Stimulated activated CD8-positive, alpha-beta memory T cell treated with anti-CD3 and anti-CD28 coated beads, Interleukin-4, amount 100 ng/mL, for 48 hours (primary cell): ENCODE measurements around the gene GXYLT2.
"Not testable (repeated sequence)": the region's sequence is repeated elsewhere in the genome, so short reads cannot be mapped to it uniquely, and the experiment has no call there.

Source experiments
- DNase-seq: peaks from one replicate; pipeline ENCODE4 v3.0.0-alpha.2; 2020

Gene GXYLT2

DNA sequence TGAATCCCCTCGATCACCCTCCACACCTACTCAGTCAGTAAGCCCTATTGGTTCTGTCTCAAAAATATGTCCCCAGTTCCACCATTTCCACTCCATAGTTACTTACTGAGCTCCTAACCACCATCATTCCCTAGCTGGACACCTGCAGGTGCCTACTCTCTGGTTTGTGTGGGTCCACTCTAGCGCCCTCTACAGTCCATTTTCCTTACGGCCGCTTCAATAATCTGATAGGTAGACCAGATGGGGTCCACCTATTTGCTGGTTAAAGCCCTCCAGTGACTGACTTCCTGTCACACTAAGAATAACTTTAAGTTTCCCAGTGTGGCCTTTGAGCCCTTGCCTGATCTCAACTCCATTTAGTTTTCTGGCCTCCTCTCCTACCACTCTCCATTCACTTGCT, 5.0 kb downstream of the GXYLT2 start:
- no peak for DNase-seq

DNA sequence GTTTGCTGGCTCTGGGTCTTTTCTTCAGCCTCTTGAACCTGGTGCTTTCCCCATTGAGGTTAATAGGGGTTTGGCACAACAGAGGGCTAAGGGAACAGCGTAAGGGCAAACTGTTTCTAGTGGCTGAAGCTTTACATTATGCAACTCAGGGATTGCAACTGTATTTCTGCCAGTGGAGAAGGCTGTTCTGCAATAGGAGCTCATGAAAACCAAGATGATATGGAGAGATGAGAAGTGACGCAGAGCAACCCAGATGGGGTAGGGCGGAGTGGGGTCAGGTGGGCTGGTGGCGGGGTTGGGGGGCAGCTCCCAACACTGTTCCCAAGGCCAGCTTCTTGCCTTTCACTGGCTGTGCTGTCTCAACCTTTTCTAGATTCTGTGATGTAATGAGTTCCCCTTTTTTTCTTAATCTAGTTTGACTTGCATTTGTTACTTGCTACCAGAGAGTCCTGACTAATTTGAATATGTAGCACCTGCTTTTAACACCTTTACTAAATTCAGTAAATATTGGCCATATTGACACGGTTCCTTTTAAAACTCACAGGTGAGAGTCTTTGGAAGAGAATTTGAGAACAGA, 7.2 kb downstream of the GXYLT2 start:
- no peak for DNase-seq

DNA sequence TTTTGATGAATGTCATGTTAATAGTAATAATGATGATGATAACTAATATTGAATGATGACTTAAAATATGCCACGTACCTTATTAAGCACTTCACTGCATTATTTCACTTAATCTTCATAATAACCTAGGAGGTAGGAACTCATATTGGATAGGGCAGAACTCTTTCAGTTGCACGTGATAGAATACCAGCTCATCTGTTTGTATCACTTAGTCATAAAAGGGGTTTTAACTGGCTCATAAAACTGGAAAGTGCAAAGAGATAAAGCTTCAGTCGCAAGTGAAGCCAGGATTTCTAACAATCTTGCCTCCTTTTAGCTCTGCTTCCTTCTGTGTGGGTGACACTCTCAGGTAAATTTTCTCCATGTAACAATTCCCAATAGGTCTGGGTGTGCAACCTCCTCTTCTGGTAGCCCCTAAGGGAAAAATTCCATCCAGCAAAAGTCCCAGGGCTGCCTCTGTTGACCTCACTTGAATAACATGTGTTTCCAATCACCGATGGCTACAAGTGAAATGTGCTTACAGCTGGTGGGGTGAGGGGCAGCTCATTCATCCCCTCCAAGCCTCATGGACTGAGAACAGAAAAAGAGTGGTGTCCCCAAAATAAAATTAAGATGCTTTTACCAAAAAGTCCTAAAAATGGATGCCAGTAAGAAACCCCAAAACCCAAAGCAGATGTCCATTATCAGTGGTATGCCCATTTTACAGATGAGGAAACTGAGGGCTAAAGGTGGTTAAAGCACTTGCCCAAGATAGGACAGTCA, 9.3 kb downstream of the GXYLT2 start:
- no peak for DNase-seq

DNA sequence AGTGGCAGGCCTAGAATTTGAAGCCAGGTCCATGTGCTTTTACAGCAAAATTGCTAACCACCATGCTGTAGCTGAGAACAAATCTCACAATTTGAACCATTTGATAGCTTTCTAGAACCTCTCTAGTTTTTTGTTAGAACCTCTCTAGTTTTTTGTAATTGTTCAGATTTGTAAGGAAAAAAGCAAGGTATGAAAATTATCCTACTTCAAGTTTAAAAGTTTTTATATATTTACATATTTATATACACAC, 9.8 kb downstream of the GXYLT2 start:
- DNase-seq, result no peak

DNA sequence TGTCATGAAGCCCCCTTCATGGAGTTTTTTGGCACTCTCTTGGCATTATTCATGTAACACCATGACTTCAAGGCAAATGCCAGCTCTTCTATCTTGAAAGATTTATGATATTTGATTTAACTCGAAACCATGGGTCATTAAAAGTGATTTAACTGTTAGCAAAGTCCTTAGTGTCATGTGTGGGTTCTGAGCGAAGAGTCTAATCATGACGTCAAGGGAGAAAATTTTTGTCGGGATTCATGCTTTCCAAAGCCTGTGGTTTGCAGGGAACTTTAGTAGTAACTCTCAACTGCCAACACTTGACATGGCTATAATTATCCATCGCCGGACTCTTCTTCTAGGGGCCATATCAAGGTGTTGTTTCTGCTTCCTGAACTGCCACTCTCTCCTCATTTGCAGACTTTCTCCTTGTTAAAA, 11.5 kb downstream of the GXYLT2 start:
- no peak for DNase-seq

DNA sequence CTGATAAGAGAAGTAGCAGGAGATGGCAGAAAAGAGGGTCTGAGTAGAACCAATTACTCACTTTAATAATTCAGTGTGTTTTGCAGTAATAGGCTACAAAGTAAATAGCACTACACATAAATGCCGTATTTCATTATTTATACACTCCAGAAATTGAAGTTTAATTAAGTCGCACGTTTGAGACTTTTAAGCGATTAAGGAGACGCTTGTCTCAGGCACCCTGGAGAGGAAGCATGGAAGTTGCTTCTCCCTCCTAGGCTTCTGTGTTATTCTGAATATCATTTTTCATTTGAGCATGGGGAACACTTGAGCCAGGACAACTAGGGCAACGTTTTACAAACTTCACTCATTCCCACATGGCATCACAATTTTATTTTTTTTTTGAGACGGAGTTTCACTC, 12.2 kb downstream of the GXYLT2 start:
- no peak for DNase-seq

DNA sequence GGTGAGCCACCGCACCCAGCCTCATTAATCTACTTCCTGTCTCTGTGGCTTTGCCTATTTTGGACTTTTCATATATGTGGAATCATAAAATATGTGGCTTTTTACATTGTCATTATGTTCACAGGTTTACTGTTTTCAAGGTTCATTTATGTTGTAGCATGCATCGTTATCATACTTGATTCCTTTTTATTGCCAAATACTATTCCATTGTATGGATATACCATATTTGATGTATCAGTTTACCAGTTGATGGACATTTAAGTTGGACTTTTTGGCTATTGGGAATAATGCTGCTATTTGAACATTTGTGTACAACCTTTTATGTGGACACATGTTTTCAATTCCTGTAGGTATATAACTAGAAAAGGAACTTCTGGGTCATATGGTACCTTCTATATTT, 14.0 kb downstream of the GXYLT2 start:
- DNase-seq, result no peak

DNA sequence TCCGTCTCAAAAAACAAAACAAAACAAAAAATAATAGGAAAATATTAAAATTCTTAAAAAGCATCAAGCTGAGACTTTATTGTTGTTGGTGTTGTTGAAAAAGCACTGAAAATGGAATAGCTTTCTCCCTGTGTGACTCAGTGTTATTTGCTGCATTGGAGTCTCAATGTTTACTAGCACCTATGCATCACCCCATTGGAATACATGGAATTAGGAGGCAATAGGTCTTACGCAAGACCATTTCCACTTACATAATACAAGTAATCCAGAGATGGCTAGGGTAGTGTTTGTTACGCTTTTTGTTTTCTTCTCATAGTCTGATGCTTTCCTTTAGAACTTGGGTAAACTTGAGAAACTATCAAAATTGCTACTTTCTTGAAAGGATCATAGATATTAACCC, 15.2 kb downstream of the GXYLT2 start:
- no peak for DNase-seq

DNA sequence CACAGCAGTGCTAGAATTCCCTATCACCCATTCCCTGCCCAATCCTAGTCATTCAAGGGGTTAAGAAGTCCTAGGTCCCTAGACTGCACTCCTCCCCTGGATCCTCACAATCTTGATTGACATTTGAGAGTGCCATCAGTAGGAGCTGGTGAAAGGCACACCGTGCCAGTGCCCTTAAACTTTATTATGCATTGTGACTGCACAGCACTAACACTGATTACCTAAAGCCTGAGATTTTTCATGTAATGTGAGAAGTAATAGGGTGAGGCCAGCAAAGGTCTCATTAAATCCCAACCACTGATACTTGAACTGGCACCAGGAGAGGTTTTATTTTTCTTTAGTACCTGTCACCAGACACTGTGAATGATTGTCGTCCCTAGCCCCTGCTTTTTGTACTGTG, 16.3 kb downstream of the GXYLT2 start:
- no peak for DNase-seq

DNA sequence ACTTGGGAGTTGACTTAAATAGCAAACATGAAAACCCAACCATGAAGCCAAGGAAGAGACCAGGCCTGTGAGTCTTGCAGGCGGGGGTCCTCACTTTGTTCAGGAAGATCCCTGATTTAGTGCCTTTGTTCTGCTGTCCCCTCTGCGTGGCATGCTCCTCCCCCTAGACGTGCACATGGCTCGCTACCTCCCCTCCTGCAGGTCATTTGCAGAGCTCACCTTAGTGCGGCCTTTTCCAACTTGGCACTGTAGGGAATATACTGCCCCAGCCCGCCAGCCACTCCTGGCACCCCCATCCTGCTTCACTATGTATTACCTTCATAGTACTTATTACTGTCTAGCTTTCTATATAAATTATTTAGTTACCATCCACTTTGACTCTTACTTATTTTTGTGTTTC, 18.3 kb downstream of the GXYLT2 start:
- DNase-seq, result no peak

DNA sequence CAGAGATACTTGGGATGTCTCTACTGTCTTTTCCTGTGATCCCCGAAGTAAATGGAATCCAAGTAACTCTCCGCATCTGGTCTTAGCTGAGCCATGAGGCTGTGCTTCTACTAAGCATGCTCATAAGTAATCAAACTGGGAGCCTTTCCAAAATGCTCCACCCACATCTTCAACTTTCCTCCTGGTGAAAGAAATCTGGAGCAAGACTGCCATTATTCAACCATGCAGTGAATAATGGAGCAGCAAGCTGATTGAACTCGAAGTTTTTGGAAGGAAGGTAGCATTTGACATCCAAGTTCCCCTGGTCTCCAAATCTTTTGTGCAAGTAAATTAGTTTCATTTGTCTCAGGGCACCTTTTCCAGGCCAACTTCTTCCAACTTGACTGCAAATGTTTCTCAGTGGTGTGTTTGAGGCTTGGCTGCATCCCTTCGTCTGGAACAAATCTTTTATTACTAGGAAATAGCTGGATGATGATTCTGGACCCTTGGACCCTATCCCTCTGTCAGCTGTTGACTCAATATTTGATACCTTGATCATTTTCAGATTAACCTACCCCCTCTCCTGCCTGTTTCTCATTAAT, 19.4 kb downstream of the GXYLT2 start:
- no peak for DNase-seq

DNA sequence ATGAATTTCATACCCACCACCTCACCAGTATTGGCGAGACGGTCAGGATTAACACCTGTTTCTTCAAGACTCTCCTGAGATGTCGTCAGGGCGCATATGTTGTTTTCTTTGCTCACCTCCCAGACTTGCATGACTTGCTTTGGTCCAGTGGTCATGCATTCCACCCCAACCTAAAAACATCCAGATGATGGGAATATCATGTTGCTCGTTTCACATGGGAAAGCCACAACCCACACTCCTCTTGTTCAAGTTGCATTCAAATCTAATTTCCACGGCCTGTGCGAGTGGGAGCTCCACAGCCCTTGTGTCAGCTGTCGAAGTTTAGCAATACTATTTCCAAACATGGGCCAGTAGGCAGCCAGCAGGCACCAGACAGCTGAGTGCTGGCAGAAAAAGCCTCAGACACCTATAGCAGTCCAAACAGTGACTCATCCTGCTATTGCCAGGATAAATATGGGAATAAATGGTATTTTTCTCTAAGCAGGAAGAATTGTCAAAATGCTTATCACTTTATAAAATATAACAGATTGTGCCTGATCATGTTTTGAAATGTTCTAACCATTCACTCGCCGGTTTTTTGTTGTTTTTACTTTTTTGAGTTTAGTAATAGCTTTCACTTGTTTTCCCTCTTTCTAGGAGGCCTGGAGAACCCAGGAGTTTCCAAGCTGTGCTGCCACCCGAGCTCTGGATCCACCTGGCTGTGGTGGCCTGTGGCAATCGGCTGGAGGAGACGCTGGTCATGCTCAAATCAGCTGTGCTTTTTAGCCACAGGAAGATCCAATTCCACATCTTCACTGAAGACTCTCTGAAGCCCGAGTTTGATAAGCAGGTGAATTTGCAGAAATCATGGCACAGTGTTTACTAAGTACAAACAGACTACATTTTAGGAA, 20.1 kb downstream of the GXYLT2 start:
- no peak for DNase-seq

DNA sequence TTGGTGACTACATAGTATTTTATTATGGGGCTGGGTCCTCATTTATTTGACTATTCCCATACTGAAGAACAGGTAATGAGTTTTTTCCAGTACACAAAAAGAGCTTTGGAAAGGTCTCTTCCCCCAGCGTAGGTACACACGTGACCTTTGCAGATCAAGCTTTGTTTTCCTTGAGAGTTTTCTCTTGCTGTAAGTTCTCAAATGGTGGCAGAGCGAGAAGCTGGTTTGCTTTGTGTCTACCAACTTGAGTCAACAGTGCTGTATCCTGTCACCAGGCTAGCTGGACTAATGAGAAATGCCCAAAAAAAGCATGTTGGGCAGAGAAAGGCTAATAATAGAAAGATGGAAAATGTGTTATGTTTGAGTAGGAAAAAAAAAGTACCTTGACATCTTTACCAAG, 21.7 kb downstream of the GXYLT2 start:
- no peak for DNase-seq

DNA sequence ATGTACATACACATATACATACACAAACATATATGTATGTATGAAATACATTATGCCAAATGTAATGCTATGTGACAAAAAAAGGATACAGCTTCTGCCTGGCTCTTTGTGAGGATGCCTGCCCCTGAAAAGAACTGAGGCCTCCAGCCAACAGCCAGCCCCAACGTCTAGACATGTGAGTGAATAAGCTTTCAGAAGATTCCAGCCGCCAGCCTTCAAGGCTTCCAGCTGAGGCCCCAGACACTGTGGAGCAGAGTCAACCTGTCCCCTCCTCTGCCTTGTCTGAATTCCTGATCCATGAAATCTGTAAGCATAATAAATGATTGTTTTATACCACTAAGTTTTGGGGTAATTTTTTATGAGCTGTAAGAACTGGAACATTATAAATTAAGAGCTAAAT, 24.7 kb downstream of the GXYLT2 start:
- DNase-seq, result no peak

DNA sequence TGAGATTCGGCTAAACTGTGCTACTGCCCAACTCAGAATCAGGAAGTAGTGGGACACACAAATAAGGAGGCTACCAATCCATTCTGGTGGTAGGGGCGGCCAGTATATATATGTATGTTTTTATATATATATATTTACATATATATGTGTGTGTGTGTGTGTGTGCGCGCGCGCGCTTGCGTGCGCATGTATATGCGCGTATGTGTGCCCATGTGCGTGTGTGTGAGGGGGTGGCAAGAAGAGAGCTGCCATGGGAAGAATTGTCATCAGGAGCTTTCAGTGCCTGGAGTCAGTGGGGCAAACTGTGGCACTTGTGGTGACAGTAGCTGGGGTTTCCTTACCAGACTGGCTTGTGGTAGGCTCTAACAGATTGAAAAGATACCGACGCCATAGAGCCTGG, 26.5 kb downstream of the GXYLT2 start:
- DNase-seq, result no peak

DNA sequence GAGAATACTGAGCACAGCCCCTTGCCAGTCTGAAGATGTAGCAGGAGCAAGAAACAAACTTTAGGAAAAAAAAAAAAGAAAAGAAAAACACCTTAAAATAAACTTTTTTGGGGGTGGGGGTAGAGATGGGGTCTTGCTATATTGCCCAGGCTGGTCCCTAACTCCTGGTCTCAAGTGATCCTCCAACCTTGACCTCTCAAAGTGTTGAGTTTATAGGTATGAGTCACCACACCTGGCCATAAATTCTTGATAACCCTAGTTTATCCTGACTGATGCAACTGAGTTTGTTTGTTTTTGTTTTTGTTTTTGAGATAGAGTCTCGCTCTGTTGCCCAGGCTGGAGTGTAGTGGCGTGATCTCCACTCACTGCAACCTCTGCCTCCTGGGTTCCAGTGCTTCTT, 28.4 kb downstream of the GXYLT2 start:
- no peak for DNase-seq

DNA sequence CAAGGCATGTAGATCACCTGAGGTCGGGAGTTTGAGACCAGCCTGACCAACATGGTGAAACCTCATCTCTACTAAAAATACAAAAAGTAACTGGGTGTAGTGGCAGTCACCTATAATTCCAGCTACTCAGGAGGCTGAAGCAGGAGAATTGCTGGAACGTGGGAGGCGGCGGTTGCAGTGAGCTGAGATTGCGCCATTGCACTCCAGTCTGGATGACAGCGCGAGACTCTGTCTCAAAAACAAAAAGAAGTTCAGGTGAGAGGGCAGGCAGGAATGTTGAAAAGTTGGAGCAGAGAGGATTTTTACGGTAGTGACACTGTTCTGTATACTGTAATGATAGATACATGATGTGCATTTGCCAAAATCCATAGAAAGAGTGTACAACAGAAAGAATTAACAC, 31.7 kb downstream of the GXYLT2 start:
- no peak for DNase-seq

DNA sequence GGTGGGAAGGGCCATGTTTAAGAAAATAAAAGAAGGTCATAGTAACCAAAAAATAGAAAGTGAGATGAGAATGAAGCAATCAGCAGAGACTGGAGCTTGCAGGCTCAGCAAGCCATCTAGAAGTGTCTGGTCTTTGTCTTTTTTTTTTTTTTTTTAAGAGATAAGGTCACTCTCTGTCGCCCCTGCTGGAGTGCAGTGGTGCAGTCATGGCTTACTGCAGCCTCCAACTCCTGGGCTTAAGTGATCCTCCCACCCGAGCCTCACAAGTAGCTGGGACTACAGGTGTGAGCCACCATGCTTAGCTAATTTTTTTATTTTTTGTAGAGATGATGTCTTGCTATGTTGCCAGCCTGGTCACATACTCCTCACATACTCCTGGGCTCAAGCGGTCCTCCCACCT, 36.2 kb downstream of the GXYLT2 start:
- peak; percentile 27 for DNase-seq

DNA sequence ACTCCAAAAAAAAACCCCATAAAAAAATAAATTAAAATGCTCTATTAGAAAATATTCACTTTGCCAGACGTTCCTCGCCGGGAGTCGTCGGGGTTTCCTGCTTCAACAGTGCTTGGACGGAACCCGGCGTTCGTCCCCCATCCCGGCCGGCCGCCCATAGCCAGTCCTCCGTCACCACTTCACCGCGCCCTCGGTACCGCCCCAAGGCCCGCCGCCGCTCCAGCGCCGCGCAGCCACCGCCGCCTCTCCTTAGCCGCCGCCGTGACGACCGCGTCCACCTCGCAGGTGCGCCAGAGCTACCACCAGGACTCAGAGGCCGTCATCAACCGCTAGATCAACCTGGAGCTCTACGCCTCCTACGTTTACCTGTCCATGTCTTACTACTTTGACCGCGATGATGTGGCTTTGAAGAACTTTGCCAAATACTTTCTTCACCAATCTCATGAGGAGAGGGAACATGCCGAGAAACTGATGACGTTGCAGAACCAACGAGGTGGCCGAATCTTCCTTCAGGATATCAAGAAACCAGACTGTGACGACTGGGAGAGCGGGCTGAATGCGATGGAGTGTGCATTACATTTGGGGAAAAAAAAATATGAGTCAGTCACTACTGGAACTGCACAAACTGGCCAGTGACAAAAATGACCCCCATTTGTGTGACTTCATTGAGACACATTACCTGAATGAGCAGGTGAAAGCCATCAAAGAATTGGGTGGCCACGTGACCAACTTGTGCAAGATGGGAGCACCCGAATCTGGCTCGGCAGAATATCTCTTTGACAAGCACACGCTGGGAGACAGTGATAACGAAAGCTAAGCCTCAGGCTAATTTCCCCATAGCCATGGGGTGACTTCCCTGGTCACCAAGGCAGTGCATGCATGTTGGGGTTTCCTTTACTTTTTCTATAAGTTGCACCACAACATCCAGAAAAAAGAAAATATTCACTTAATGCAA, 41.2 kb downstream of the GXYLT2 start:
- DNase-seq, result not testable (repeated sequence)

DNA sequence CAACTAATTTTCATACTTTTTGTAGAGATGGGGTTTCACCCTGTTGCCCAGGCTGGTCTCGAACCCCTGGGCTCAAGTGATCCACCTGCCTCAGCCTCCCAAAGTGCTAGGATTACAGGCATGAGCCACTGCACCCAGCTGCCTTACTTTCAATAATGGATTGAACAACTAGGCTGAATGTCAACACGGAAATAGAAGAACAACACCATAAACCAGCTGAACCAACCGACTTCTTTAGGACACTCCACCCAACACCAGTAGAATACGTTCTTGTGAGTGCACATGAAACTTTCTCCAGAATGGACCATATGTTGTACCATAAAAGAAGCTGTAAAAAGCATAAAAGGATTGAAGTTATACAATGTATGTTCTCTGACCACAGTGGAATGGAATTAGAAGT, 42.9 kb downstream of the GXYLT2 start:
- DNase-seq, result no peak

DNA sequence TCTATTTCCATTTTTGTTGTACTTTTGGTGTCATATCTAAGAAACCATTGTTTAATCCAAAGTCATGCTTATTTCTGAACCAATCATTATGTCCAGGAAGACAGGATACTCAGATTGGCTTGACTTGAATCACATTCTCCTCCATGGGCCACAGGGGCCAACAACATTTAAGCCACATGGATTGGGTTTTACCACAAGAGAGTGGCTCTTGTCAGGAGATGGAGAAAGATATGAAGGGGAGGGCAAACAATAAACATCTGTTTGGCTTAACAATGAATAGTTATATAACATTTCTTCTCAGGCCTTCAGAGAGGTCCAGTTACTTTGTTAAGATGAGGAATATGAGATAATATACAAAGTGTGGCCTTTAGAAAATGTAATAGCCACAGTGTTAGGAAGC, 44.6 kb downstream of the GXYLT2 start:
- DNase-seq, result no peak

DNA sequence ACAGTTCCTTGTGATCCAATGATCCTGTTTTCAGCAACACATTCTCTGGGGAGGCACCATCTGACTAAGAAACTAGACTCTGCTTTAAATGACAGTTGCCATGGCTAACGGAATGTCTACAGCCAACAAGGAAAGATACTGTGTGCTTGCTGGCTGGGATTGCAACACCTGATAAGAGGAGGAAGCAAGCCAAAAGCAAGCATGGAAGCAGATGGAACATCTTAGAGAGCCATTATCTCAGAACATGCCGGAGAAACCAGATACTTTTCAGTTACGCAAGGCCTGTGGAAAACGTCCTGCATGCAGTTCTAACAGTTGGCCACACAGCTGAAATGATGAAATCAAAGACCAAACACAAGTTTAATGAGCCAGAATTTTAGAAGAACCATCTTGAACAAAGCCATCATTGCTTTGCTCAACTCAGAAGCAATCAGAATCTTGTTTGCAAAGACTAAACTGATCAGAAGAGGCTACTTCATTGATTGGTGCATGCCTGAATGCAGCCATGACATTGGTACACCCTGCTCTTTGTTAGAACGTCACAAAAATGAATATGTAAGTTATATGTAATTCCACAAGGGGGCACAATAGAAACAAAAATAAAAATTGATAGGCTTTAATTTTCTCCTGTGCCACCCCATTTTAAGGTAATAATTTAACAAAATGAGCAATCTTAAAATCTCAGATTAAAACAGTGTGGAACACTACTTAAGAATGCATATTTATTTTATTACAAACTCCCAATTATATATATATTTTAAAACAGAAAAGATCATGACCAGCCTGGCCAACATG, 50.8 kb downstream of the GXYLT2 start:
- DNase-seq, result no peak
